GM12891 (cell line): Measurements from ENCODE around the gene RBM19.

Experiments used
- POLR2A ChIP-seq: IDR thresholded peaks from 2 replicates; pipeline ENCODE4 v1.6.1; 2011; ENCODE audit warnings: low read depth, low read length, control low read depth
- POLR2AphosphoS5 ChIP-seq: IDR thresholded peaks from 2 replicates; pipeline ENCODE4 v1.6.1; 2011; ENCODE audit warnings: low read depth, low read length, control low read depth
- POU2F2 ChIP-seq: IDR thresholded peaks from 2 replicates; pipeline ENCODE4 v1.6.1; 2011; ENCODE audit warnings: low read depth, mild to moderate bottlenecking, control low read depth, low read length, moderate library complexity
- TAF1 ChIP-seq: IDR thresholded peaks from 2 replicates; pipeline ENCODE4 v1.6.1; 2011; ENCODE audit warnings: low read depth, low read length, control low read depth

DNA sequence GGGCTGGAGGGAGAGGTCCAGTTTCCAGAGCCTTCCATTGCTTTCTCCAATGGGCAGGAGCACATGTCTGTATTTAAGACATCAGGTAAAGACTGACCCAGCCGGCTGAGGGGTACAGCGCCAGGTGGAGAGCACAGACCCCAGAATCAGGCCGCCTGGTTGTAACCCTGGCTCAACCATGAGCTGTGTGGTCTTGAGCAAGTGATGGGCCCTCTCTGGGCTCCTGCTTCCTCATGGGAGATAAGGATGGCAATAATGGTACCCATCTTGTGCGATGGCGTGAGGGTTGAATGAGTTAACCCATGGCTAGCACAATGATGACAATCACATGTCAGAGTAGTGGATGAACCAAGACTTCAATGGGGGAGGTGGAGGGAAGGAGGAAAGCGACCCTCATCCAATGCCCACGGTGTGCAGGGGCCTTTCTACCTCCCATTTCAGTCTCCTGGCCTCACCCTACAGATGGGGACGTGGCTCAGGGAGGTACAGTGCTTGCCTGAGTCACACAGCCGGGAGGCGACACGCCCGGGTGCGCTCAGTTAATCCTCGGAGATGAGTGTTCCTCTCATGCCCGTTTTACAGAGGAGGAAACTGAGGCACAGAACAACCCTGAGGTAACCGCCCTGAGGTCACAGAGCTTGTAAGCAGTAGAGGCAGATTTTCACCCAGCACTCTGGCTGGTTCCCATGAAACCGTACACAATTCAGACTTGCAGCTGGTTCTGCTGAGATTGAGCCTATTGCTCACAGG lies 163.9 kb downstream of the RBM19 start:
- TF ChIP-seq POLR2A (no peak), POLR2AphosphoS5 (no peak), TAF1 (no peak), POU2F2 (no peak)
